ENCODE results near the gene CD4.

- TF ChIP-seq REST (IDR thresholded peaks at IDR 0.05; ENCODE audit: low read depth, low read length) (no peak), POLR2A (IDR thresholded peaks at IDR 0.05; ENCODE audit: low read depth, low read length) (no peak), NFYA (IDR thresholded peaks at IDR 0.05; ENCODE audit: borderline replicate concordance, low read depth, low read length) (no peak), MTA3 (IDR thresholded peaks at IDR 0.05; ENCODE audit: borderline replicate concordance, low read length) (no peak), EP300 (IDR thresholded peaks at IDR 0.05; ENCODE audit: borderline replicate concordance in 1 of 2, control insufficient read depth in 1 of 2, low read depth in 2 of 2, low read length in 2 of 2) (no peak), IKZF1 (conservative IDR thresholded peaks at IDR 0.05) (no peak)
- TF ChIP-seq, protein P1, sequence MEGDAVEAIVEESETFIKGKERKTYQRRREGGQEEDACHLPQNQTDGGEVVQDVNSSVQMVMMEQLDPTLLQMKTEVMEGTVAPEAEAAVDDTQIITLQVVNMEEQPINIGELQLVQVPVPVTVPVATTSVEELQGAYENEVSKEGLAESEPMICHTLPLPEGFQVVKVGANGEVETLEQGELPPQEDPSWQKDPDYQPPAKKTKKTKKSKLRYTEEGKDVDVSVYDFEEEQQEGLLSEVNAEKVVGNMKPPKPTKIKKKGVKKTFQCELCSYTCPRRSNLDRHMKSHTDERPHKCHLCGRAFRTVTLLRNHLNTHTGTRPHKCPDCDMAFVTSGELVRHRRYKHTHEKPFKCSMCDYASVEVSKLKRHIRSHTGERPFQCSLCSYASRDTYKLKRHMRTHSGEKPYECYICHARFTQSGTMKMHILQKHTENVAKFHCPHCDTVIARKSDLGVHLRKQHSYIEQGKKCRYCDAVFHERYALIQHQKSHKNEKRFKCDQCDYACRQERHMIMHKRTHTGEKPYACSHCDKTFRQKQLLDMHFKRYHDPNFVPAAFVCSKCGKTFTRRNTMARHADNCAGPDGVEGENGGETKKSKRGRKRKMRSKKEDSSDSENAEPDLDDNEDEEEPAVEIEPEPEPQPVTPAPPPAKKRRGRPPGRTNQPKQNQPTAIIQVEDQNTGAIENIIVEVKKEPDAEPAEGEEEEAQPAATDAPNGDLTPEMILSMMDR (IDR thresholded peaks at IDR 0.05 in 2 of 3, conservative IDR thresholded peaks at IDR 0.05 in 1 of 3; ENCODE audit: control insufficient read depth in 2 of 3, extremely low read depth in 1 of 3, insufficient read depth in 1 of 3, low read depth in 3 of 3, low read length in 3 of 3) = no peak
Observed at GRCh38 chr12:6752167-6752920, 37.0 kb upstream of the CD4 start.

All from GM12878 (cell line).